A673 (cell line): ENCODE data around the gene UVRAG. TPM values are rescaled to one million over a fixed set of nuclear protein-coding genes. Genes with fewer than 3 reads are reported as not detected.

Source experiments
- BruUV-seq: library from RNA; stranded (reverse); fragments of 400-500 nt; replicated peaks from 2 replicates; lab custom pipeline; 2021; lab: Mats Ljungman, UMichigan
- CTCF ChIA-PET: fragments of 300-600 bp; sonication (Branson Sonifier 250); formaldehyde crosslinking; loops from one replicate; lab custom pipeline; 2022; ENCODE audit warnings: antibody characterized with exemption; lab: Charles Lee
- POLR2A ChIA-PET: fragments of 300-600 bp; sonication (Branson Sonifier 250); formaldehyde crosslinking; loops from one replicate; lab custom pipeline; 2022; ENCODE audit warnings: antibody characterized with exemption; ENCODE audit not compliant: low non-redundant PET; lab: Charles Lee
- DNase-seq: peaks from one replicate; pipeline ENCODE4 v3.0.0-alpha.2; 2015; ENCODE audit warnings: low spot score
- H3K27ac ChIP-seq: fragments of 200-600 bp; sonication (generic); 2 replicates; pipeline ENCODE4 v1.5.1; 2016; ENCODE audit warnings: mixed run types, low read depth, mild to moderate bottlenecking, mixed read lengths, antibody characterized with exemption, low read length; ENCODE audit not compliant: poor library complexity, severe bottlenecking
- H3K27me3 ChIP-seq: fragments of 200-600 bp; sonication (generic); replicated peaks from 2 replicates; pipeline ENCODE4 v1.6.1; 2017; ENCODE audit warnings: mixed run types, low read depth, mild to moderate bottlenecking, mixed read lengths, antibody characterized with exemption, low read length; ENCODE audit not compliant: insufficient read depth, poor library complexity
- H3K36me3 ChIP-seq: fragments of 200-600 bp; sonication (generic); 2 replicates; pipeline ENCODE4 v1.6.1; 2016; ENCODE audit warnings: mixed run types, mild to moderate bottlenecking, mixed read lengths, antibody characterized with exemption, low read length; ENCODE audit not compliant: insufficient read depth, poor library complexity, severe bottlenecking
- H3K4me1 ChIP-seq: fragments of 200-600 bp; sonication (generic); 2 replicates; pipeline ENCODE4 v1.6.1; 2017; ENCODE audit warnings: mixed run types, mild to moderate bottlenecking, mixed read lengths, antibody characterized with exemption, low read length; ENCODE audit not compliant: insufficient read depth, poor library complexity, severe bottlenecking
- H3K4me3 ChIP-seq: fragments of 200-600 bp; sonication (generic); 2 replicates; pipeline ENCODE4 v1.5.1; 2016; ENCODE audit warnings: low read depth, mixed run types, mild to moderate bottlenecking, mixed read lengths, low read length; ENCODE audit not compliant: poor library complexity, severe bottlenecking
- H3K9me3 ChIP-seq: fragments of 200-600 bp; sonication (generic); 2 replicates; pipeline ENCODE4 v1.6.1; 2016; ENCODE audit warnings: mixed run types, low read depth, mild to moderate bottlenecking, mixed read lengths, antibody characterized with exemption, low read length; ENCODE audit not compliant: poor library complexity, severe bottlenecking
- EZH2 ChIP-seq: fragments of 200-600 bp; sonication (generic); IDR thresholded peaks from 2 replicates; pipeline ENCODE4 v1.6.1; 2017; ENCODE audit warnings: borderline replicate concordance, low read depth, mild to moderate bottlenecking, mixed read lengths, antibody characterized with exemption, low read length; ENCODE audit not compliant: poor library complexity, severe bottlenecking
- intact Hi-C: fragments of 100-400 bp; cut with micrococcal nuclease; formaldehyde crosslinking; loops from one replicate; pipeline ENCODE4 v1.10.0; 2022; ENCODE audit not compliant: unreplicated experiment
- total RNA-seq: library from RNA; stranded (reverse); gene quantifications from 2 replicates; pipeline ENCODE4 v1.2.3, GENCODE V29; 2021
- TF ChIP-seq, protein P1 (sequence below): fragments of 300-800, 200-600 bp; sonication (generic); conservative IDR thresholded peaks from 2 replicates; pipeline ENCODE4 v1.5.1; 2017; ENCODE audit warnings: low read depth, mild to moderate bottlenecking, antibody characterized with exemption, low read length, moderate library complexity, mixed read lengths

The UVRAG gene
- total RNA-seq, 1 experiment from 2014 or later: 21.1 TPM

- Histone ChIP-seq H3K4me1 (peaks cover 9% of the 10 kb centered on the region), H3K36me3 (no peaks in the 10 kb centered on the region), H3K4me3 (no peak overlapping the region), H3K9me3 (no peaks in the 10 kb centered on the region), H3K27ac (no peak overlapping the region), H3K27me3 (no peaks in the 10 kb centered on the region)
- DNase-seq: no peak
- intact Hi-C loops: no loop called here
- CTCF ChIA-PET: no interaction called here
- no TSS peak for BruUV-seq
- POLR2A ChIA-PET: no interaction called here
- TF ChIP-seq, protein P1, sequence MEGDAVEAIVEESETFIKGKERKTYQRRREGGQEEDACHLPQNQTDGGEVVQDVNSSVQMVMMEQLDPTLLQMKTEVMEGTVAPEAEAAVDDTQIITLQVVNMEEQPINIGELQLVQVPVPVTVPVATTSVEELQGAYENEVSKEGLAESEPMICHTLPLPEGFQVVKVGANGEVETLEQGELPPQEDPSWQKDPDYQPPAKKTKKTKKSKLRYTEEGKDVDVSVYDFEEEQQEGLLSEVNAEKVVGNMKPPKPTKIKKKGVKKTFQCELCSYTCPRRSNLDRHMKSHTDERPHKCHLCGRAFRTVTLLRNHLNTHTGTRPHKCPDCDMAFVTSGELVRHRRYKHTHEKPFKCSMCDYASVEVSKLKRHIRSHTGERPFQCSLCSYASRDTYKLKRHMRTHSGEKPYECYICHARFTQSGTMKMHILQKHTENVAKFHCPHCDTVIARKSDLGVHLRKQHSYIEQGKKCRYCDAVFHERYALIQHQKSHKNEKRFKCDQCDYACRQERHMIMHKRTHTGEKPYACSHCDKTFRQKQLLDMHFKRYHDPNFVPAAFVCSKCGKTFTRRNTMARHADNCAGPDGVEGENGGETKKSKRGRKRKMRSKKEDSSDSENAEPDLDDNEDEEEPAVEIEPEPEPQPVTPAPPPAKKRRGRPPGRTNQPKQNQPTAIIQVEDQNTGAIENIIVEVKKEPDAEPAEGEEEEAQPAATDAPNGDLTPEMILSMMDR: no peak
- no peak for TF ChIP-seq EZH2
Observed at GRCh38 chr11:76030286-76030685, 215.3 kb downstream of the UVRAG start.

DNA sequence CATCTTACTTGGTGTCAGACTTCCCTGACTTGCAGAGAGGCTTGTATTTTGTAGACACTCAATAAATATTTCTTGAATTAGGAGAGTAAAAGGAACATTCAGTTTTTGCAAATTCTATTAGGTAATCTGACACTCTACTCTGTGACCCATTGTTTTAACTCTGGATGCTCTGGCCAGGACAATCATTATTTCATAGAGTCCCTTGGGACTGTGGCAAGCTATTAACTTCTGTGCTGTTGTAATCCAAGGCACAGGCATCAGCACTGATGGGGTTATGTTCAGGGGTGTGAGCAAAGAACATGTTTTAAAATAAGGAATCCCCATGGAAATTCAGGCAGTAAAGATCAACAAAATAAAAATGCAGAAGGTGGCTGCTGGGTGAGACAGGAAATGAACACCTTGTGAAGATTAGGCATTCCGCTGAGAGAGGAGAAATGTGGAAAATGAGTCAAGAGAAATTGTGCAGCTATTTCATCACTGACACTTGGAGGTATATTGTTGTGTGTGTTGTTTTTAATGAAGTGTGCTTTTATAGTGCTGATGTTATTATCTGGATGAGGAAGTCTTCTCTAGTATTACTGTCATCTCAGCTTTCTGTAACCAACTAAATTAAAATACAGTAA lies 216.1 kb downstream of the UVRAG start:
- CTCF ChIA-PET: no interaction called here
- intact Hi-C loops: no loop called here

DNA sequence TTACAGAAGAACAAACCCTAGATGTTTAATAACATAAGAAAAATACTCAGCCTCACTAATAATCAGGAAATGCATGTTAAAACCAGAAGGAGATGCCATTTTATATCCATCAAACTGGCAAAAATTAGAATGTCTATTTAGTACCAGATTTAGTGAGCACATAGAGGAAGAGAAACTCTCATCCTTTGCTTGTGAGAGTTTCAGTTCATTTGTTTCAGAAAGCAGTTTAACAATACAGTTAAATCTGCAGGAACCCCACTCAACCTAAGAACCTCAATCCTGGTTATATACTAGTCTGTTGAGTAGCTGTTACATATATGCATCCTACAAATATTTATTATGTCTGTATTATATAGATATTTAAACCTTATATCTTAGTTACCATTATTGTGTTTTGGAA lies 218.7 kb downstream of the UVRAG start:
- CTCF ChIA-PET: no interaction called here

More for the DNA sequence above, 216.1 kb downstream of the UVRAG start:
- H3K9me3 ChIP-seq: no peaks in the 10 kb centered on the region
- DNase-seq: peak; percentile 33
- H3K27me3 ChIP-seq: no peaks in the 10 kb centered on the region
- H3K27ac ChIP-seq: no peak overlapping the region
- POLR2A ChIA-PET: interaction anchor here (0.6 kb wide), 1 partner anchor 50 kb away, joined by 19 read pairs; no protein-coding TSS in a partner anchor
- no peaks in the 10 kb centered on the region for H3K36me3 ChIP-seq
- no peak for TF ChIP-seq EZH2
- TF ChIP-seq, protein P1: no peak
- no peak overlapping the region for H3K4me3 ChIP-seq
- no TSS peak for BruUV-seq
- peaks cover 7% of the 10 kb centered on the region for H3K4me1 ChIP-seq

More for the DNA sequence above, 218.7 kb downstream of the UVRAG start:
- Histone ChIP-seq H3K27ac (no peak overlapping the region), H3K36me3 (no peaks in the 10 kb centered on the region), H3K4me3 (no peak overlapping the region), H3K27me3 (no peaks in the 10 kb centered on the region), H3K4me1 (peaks cover 7% of the 10 kb centered on the region), H3K9me3 (no peaks in the 10 kb centered on the region)
- POLR2A ChIA-PET: no interaction called here
- intact Hi-C loops: no loop called here
- no TSS peak for BruUV-seq
- DNase-seq: no peak
- no peak for TF ChIP-seq EZH2
- TF ChIP-seq, protein P1: no peak
